ENCODE results near the gene C17orf67. TPM values are rescaled to one million over a fixed set of nuclear protein-coding genes. Genes with fewer than 3 reads are reported as not detected.
"Not testable (repeated sequence)": the region's sequence is repeated elsewhere in the genome, so short reads cannot be mapped to it uniquely, and the experiment has no call there.

Gene C17orf67
- total and polyA plus RNA-seq, 2 donors: 1.1 to 2.2 TPM

DNA sequence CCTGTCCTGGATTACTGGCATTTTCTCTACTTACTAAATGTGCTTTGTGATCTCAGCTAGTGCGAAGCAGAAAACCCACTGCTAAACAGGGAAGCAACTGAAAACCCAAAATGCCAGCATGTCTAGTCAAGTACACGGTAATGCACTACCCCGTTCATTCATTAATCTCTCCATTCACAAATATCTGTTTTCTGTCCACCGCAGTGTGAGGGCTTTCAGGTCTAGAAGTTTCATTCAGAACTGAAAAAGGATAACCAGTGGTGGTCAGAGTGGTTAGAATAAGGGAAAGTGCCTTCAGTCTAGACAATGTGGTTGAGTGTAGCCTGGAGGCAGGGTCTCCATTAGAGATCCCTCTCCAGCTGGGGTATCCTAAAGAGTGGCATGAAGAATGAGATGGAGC is 68.3 kb downstream of the C17orf67 start:
- Histone ChIP-seq H3K27ac (ENCODE audit: low read depth) (no peak overlapping the region), H3K4me3 (ENCODE audit: low read depth, low read length) (no peak overlapping the region), H3K4me1 (ENCODE audit: insufficient read depth) (no peaks in the 10 kb centered on the region), H3K36me3 (ENCODE audit: insufficient read depth) (no peaks in the 10 kb centered on the region)
- WGBS: 85% methylated on average over 4 of the region's 4 CpGs
- no peak for DNase-seq (ENCODE audit: extremely low spot score)

- H3K4me1 ChIP-seq (ENCODE audit: insufficient read depth): no peaks in the 10 kb centered on the region
- 62% methylated on average over 1 of the region's 1 CpG for WGBS
- H3K27ac ChIP-seq (ENCODE audit: low read depth): no peak overlapping the region
- DNase-seq (ENCODE audit: extremely low spot score): no peak
- no peaks in the 10 kb centered on the region for H3K36me3 ChIP-seq (ENCODE audit: insufficient read depth)
- no peak overlapping the region for H3K4me3 ChIP-seq (ENCODE audit: low read depth, low read length)
Measured at GRCh38 chr17:56762988-56763387, 70.7 kb downstream of the C17orf67 start.

- DNase-seq (ENCODE audit: extremely low spot score): no peak
- H3K27ac ChIP-seq (ENCODE audit: low read depth): no peak overlapping the region
- H3K4me3 ChIP-seq (ENCODE audit: low read depth, low read length): no peak overlapping the region
- H3K4me1 ChIP-seq (ENCODE audit: insufficient read depth): no peaks in the 10 kb centered on the region
- WGBS: 85% methylated on average over 5 of the region's 5 CpGs
- no peaks in the 10 kb centered on the region for H3K36me3 ChIP-seq (ENCODE audit: insufficient read depth)
Measured at GRCh38 chr17:56762144-56762543, 71.6 kb downstream of the C17orf67 start.

DNA sequence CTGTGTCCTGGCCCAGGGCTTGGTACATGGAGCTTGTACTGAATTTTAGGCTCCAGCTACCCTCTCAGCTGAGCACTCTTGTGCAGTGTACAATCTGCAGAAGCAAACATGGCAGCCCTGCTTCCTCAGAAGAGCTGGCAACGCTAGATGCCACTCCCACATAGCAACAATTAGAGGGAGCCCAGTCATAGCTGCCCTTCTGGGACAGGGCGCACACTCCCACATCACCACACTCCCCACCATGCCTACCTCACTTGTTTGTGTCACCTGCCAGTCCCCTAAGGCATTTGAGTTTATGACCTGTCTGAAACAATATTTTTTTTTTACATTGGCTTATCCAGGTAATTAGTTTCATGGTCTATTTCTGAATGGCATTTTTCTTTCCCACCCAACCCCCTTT is 72.3 kb downstream of the C17orf67 start:
- Histone ChIP-seq H3K4me1 (ENCODE audit: insufficient read depth) (no peaks in the 10 kb centered on the region), H3K27ac (ENCODE audit: low read depth) (no peak overlapping the region), H3K36me3 (ENCODE audit: insufficient read depth) (no peaks in the 10 kb centered on the region), H3K4me3 (ENCODE audit: low read depth, low read length) (no peak overlapping the region)
- 84% methylated on average over 2 of the region's 2 CpGs for WGBS
- no peak for DNase-seq (ENCODE audit: extremely low spot score)

GRCh38 chr17:56757611-56758010 is 76.1 kb downstream of the C17orf67 start:
- 89% methylated on average over 7 of the region's 7 CpGs for WGBS
- not testable (repeated sequence) for H3K36me3 ChIP-seq (ENCODE audit: insufficient read depth); H3K4me3 ChIP-seq (ENCODE audit: low read depth, low read length); DNase-seq (ENCODE audit: extremely low spot score); H3K4me1 ChIP-seq (ENCODE audit: insufficient read depth); H3K27ac ChIP-seq (ENCODE audit: low read depth)

DNA sequence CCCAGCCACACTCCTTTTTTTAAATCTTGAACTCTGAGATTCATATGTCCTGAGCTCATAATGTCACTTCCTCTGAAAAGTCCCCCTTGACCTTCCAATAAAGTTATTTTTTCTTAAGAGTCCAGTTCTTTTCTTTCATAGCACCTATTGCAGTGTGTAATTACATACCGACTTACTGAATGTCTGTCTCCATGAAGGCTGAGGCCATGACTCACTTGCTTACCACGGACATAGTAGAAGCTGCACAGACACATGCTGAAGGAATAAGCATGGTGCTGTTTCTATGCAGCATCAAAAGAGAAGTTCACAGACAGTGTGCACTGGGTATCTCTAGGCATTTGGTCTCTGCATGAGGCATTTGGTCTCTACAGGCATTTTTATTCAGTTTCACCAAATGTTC is 77.2 kb downstream of the C17orf67 start:
- DNase-seq (ENCODE audit: extremely low spot score): no peak
- Histone ChIP-seq H3K4me3 (ENCODE audit: low read depth, low read length) (no peak overlapping the region), H3K36me3 (ENCODE audit: insufficient read depth) (no peaks in the 10 kb centered on the region), H3K4me1 (ENCODE audit: insufficient read depth) (no peaks in the 10 kb centered on the region), H3K27ac (ENCODE audit: low read depth) (no peak overlapping the region)
- WGBS: 60% methylated on average over 2 of the region's 2 CpGs

DNA sequence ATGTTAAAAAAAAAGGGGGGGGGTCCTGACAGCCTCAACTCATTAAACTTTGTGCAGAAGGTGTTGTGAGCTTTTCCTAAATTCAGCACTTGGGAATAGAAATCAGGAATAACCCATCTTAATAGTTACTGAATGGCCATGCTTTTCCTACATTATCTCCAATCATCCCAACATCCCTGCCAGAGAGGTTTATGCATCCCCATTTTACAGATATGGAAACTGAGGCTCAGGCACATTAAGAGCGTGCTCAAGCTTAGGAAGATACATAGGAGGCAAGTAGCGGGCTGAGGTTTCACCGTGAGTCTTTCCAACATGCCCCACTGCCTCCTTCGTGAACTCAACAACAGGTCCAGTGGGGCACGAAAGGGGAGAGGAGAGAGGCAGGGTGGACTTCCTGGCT is 78.4 kb downstream of the C17orf67 start:
- no peak for DNase-seq (ENCODE audit: extremely low spot score)
- no peak overlapping the region for H3K4me3 ChIP-seq (ENCODE audit: low read depth, low read length)
- 85% methylated on average over 5 of the region's 5 CpGs for WGBS
- no peak overlapping the region for H3K27ac ChIP-seq (ENCODE audit: low read depth)
- no peaks in the 10 kb centered on the region for H3K36me3 ChIP-seq (ENCODE audit: insufficient read depth)
- no peaks in the 10 kb centered on the region for H3K4me1 ChIP-seq (ENCODE audit: insufficient read depth)

DNA sequence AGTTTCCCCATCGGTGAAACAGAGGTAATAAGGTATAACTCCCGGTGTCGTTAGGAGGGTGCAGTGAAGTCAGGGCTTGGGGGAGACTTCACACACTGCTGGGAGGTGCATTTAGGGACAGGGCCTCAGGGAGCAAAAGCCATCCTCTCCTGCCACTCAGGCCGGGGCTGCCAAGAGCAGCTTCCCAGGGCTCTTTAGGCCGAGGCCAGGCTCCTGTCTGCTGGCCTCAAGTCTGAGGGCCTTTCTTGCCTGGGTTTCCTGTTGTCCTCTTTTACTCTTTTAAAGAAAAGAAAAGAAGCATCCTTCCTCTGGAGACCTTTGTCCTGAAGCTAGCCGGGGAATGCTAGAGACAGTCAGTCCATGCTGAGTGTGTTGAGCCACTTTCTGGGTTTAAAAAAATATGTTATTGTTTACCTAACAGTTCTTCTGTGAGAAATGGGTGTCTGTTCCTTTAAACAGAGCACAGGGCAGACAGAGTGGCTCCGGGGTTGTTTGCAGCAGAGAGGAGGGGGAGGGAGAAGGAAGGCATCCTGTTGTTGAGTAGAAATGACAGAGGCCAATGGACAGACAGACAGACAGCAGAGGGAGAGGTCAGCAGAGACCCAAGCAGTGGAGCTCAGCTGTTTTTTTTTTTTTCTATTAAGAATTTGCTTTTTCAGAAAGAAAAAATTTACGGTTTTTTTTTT is 79.1 kb downstream of the C17orf67 start:
- Histone ChIP-seq H3K4me3 (ENCODE audit: low read depth, low read length) (no peak overlapping the region), H3K4me1 (ENCODE audit: insufficient read depth) (no peaks in the 10 kb centered on the region), H3K36me3 (ENCODE audit: insufficient read depth) (no peaks in the 10 kb centered on the region), H3K27ac (ENCODE audit: low read depth) (no peak overlapping the region)
- WGBS: 43% methylated on average over 8 of the region's 8 CpGs
- no peak for DNase-seq (ENCODE audit: extremely low spot score)

DNA sequence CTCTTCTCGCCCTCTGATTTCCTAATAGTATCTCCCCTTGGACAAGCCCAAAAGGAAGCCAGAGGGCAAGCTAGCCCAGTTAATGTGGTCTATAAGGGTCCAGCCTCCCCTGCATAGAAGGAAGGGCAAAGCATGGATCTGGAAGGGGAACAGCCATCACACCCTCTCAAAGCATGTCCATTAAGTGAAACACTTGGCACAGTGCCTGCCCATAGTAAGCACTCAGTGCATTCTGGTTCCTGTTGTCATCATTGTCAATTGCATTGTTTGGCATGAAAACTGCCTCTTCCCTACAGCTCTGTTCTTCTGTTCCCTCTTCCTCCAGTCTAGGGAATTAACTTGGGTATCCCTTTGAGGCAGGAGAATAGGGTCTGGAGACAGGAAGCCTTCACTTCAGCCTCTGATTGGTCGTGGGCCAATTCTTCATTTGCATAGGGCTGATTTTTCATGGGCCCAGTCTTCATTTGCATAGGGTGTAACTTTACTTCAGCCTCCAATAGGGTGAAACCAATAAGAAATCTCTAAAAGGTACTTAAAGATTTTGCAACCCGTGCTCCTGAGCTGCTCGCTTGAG is 81.4 kb downstream of the C17orf67 start:
- Histone ChIP-seq H3K27ac (ENCODE audit: low read depth) (no peak overlapping the region), H3K4me1 (ENCODE audit: insufficient read depth) (no peaks in the 10 kb centered on the region), H3K4me3 (ENCODE audit: low read depth, low read length) (no peak overlapping the region), H3K36me3 (ENCODE audit: insufficient read depth) (no peaks in the 10 kb centered on the region)
- no peak for DNase-seq (ENCODE audit: extremely low spot score)
- WGBS: 87% methylated on average over 4 of the region's 4 CpGs

DNA sequence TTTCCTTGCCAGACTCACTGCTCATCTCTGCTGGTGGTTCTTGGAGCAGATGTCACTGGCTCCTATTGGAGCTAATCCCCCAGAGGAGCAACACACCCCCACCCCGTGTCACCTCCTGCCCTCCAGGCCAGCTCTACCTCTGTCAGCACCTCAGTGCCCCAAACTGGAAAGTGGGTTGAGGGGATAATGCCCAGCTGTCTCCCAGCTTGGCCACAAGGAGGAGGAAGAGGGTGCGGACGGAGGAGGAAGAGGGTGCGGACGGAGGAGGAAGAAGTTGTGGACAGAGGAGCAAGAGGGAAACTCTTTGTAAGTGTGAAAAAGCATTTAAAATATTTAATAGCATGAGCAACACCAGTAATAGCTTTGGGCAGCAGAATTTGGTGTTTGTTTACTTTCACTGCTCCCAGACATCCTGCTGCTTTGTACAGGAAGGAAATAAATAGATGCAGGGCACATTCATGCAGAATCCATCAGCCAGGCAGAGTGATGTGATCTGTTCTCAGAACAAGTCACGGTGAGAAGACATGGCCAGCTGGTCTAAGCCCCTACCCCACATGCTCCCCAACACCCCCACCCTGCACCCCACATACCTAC is 82.5 kb downstream of the C17orf67 start:
- no peak overlapping the region for H3K4me3 ChIP-seq (ENCODE audit: low read depth, low read length)
- 64% methylated on average over 6 of the region's 6 CpGs for WGBS
- no peaks in the 10 kb centered on the region for H3K36me3 ChIP-seq (ENCODE audit: insufficient read depth)
- H3K4me1 ChIP-seq (ENCODE audit: insufficient read depth): no peaks in the 10 kb centered on the region
- no peak overlapping the region for H3K27ac ChIP-seq (ENCODE audit: low read depth)
- no peak for DNase-seq (ENCODE audit: extremely low spot score)

GRCh38 chr17:56744721-56745120 is 89.0 kb downstream of the C17orf67 start:
- H3K36me3 ChIP-seq (ENCODE audit: insufficient read depth): no peaks in the 10 kb centered on the region
- no peak overlapping the region for H3K4me3 ChIP-seq (ENCODE audit: low read depth, low read length)
- H3K4me1 ChIP-seq (ENCODE audit: insufficient read depth): no peaks in the 10 kb centered on the region
- 91% methylated on average over 7 of the region's 7 CpGs for WGBS
- H3K27ac ChIP-seq (ENCODE audit: low read depth): no peak overlapping the region
- no peak for DNase-seq (ENCODE audit: extremely low spot score)

DNA sequence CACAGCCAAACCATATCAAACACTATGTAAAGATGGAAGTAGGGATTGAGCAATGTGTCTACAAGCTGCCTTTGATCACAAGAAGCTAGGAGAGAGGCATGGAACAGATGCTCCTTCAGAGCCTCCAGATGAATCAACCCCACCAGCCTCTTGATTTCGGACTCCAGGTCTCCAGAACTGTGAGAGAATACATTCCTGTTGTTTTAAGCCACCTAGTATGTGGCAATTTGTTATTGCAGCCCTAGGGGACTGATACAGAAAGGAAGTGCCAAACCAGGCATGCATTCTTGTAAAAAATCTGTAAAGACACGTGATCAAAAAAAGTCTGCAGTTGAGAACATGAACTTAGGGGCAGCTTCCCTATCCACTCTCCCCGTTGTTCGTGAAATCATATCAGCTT is 91.1 kb downstream of the C17orf67 start:
- H3K36me3 ChIP-seq (ENCODE audit: insufficient read depth): no peaks in the 10 kb centered on the region
- 67% methylated on average over 4 of the region's 4 CpGs for WGBS
- no peak overlapping the region for H3K27ac ChIP-seq (ENCODE audit: low read depth)
- no peak for DNase-seq (ENCODE audit: extremely low spot score)
- no peaks in the 10 kb centered on the region for H3K4me1 ChIP-seq (ENCODE audit: insufficient read depth)
- H3K4me3 ChIP-seq (ENCODE audit: low read depth, low read length): no peak overlapping the region
